ENCODE measurements around the gene REC8.

GRCh38 chr14:24179961-24180796 lies 8.3 kb downstream of the REC8 start:
- TF ChIP-seq CTCF (IDR thresholded peaks at IDR 0.05; ENCODE audit: insufficient read depth, low read length, poor library complexity, severe bottlenecking): no peak
- TF ChIP-seq EZH2phosphoT487 (conservative IDR thresholded peaks at IDR 0.05; ENCODE audit: low read length): no peak
